Activated T-cell treated with anti-CD3 and anti-CD28 coated beads, Interleukin-2, amount 50 U/mL, for 24 hours (primary cell): ENCODE results near the gene GNG2.

Experiments
- DNase-seq: peaks from one replicate; pipeline ENCODE4 v3.0.0-alpha.2; 2020
- H3K27ac Mint-ChIP-seq: 2 replicates; pipeline ENCODE4 v1.8.0; 2020; ENCODE audit warnings: mild to moderate bottlenecking, mixed read lengths
- H3K27me3 Mint-ChIP-seq: 2 replicates; pipeline ENCODE4 v1.8.0; 2020; ENCODE audit warnings: mixed read lengths
- H3K36me3 Mint-ChIP-seq: 2 replicates; pipeline ENCODE4 v1.8.0; 2020; ENCODE audit warnings: low read depth, mixed read lengths
- H3K4me1 Mint-ChIP-seq: 2 replicates; pipeline ENCODE4 v1.8.0; 2020; ENCODE audit warnings: low read depth, mixed read lengths
- H3K4me3 Mint-ChIP-seq: 2 replicates; pipeline ENCODE4 v1.8.0; 2020; ENCODE audit warnings: mild to moderate bottlenecking, moderate library complexity, mixed read lengths
- H3K9me3 Mint-ChIP-seq: 2 replicates; pipeline ENCODE4 v1.8.0; 2020; ENCODE audit warnings: mixed read lengths

Gene GNG2

GRCh38 chr14:51996148-51996746, 135.8 kb downstream of the GNG2 start:
- H3K9me3 Mint-ChIP-seq = no peaks in the 10 kb centered on the region
- no peak overlapping the region for H3K4me3 Mint-ChIP-seq
- peaks cover 93% of the 10 kb centered on the region for H3K36me3 Mint-ChIP-seq
- DNase-seq = no peak
- no peak overlapping the region for H3K27ac Mint-ChIP-seq
- H3K27me3 Mint-ChIP-seq = no peaks in the 10 kb centered on the region
- peaks cover 57% of the 10 kb centered on the region for H3K4me1 Mint-ChIP-seq

GRCh38 chr14:51998348-51998747, 137.9 kb downstream of the GNG2 start:
- Mint-ChIP-seq H3K4me3 (no peak overlapping the region), H3K9me3 (no peaks in the 10 kb centered on the region), H3K27ac (no peak overlapping the region), H3K4me1 (peaks cover 40% of the 10 kb centered on the region), H3K36me3 (peaks cover 96% of the 10 kb centered on the region), H3K27me3 (no peaks in the 10 kb centered on the region)
- DNase-seq = no peak

GRCh38 chr14:51999084-51999483, 138.7 kb downstream of the GNG2 start:
- H3K36me3 Mint-ChIP-seq = peaks cover 96% of the 10 kb centered on the region
- no peak for DNase-seq
- peaks cover 34% of the 10 kb centered on the region for H3K4me1 Mint-ChIP-seq
- no peaks in the 10 kb centered on the region for H3K27me3 Mint-ChIP-seq
- no peak overlapping the region for H3K4me3 Mint-ChIP-seq
- no peak overlapping the region for H3K27ac Mint-ChIP-seq
- no peaks in the 10 kb centered on the region for H3K9me3 Mint-ChIP-seq

GRCh38 chr14:52000019-52000582, 139.7 kb downstream of the GNG2 start:
- H3K9me3 Mint-ChIP-seq = no peaks in the 10 kb centered on the region
- H3K27ac Mint-ChIP-seq = no peak overlapping the region
- no peak for DNase-seq
- H3K4me3 Mint-ChIP-seq = no peak overlapping the region
- peaks cover 96% of the 10 kb centered on the region for H3K36me3 Mint-ChIP-seq
- peaks cover 27% of the 10 kb centered on the region for H3K4me1 Mint-ChIP-seq
- no peaks in the 10 kb centered on the region for H3K27me3 Mint-ChIP-seq

GRCh38 chr14:52000696-52001095, 140.3 kb downstream of the GNG2 start:
- Mint-ChIP-seq H3K27me3 (no peaks in the 10 kb centered on the region), H3K9me3 (no peaks in the 10 kb centered on the region), H3K36me3 (peaks cover 97% of the 10 kb centered on the region), H3K27ac (no peak overlapping the region), H3K4me3 (no peak overlapping the region), H3K4me1 (peaks cover 25% of the 10 kb centered on the region)
- DNase-seq = no peak

- Mint-ChIP-seq H3K27me3 (no peaks in the 10 kb centered on the region), H3K36me3 (peaks cover 97% of the 10 kb centered on the region), H3K9me3 (no peaks in the 10 kb centered on the region), H3K4me1 (peaks cover 14% of the 10 kb centered on the region), H3K27ac (peak overlapping the region; percentile 3), H3K4me3 (no peak overlapping the region)
- no peak for DNase-seq
Observed at GRCh38 chr14:52002542-52002941, 142.1 kb downstream of the GNG2 start.

- Mint-ChIP-seq H3K4me3 (no peak overlapping the region), H3K27ac (no peak overlapping the region), H3K4me1 (peaks cover 14% of the 10 kb centered on the region), H3K9me3 (no peaks in the 10 kb centered on the region), H3K36me3 (peaks cover 98% of the 10 kb centered on the region), H3K27me3 (no peaks in the 10 kb centered on the region)
- no peak for DNase-seq
Observed at GRCh38 chr14:52003324-52003723, 142.9 kb downstream of the GNG2 start.

- Mint-ChIP-seq H3K4me1 (peaks cover 2% of the 10 kb centered on the region), H3K27ac (peak overlapping the region; percentile 32), H3K9me3 (no peaks in the 10 kb centered on the region), H3K27me3 (no peaks in the 10 kb centered on the region), H3K36me3 (peaks cover 99% of the 10 kb centered on the region), H3K4me3 (no peak overlapping the region)
- DNase-seq = no peak
Observed at GRCh38 chr14:52005625-52006024, 145.2 kb downstream of the GNG2 start.

- Mint-ChIP-seq H3K36me3 (peaks cover 100% of the 10 kb centered on the region), H3K27me3 (no peaks in the 10 kb centered on the region), H3K4me1 (peaks cover 2% of the 10 kb centered on the region), H3K9me3 (no peaks in the 10 kb centered on the region), H3K4me3 (no peak overlapping the region), H3K27ac (peak overlapping the region; percentile 63)
- no peak for DNase-seq
Observed at GRCh38 chr14:52006361-52006760, 145.9 kb downstream of the GNG2 start.

- DNase-seq = no peak
- Mint-ChIP-seq H3K27me3 (no peaks in the 10 kb centered on the region), H3K36me3 (peaks cover 100% of the 10 kb centered on the region), H3K27ac (no peak overlapping the region), H3K4me3 (no peak overlapping the region), H3K9me3 (no peaks in the 10 kb centered on the region), H3K4me1 (peaks cover 2% of the 10 kb centered on the region)
Observed at GRCh38 chr14:52007211-52007610, 146.8 kb downstream of the GNG2 start.

GRCh38 chr14:52007637-52008036, 147.2 kb downstream of the GNG2 start:
- no peak for DNase-seq
- Mint-ChIP-seq H3K27ac (no peak overlapping the region), H3K9me3 (no peaks in the 10 kb centered on the region), H3K4me3 (no peak overlapping the region), H3K4me1 (peaks cover 2% of the 10 kb centered on the region), H3K27me3 (no peaks in the 10 kb centered on the region), H3K36me3 (peaks cover 98% of the 10 kb centered on the region)

- Mint-ChIP-seq H3K36me3 (peaks cover 93% of the 10 kb centered on the region), H3K27ac (no peak overlapping the region), H3K27me3 (no peaks in the 10 kb centered on the region), H3K4me1 (peaks cover 2% of the 10 kb centered on the region), H3K4me3 (no peak overlapping the region), H3K9me3 (no peaks in the 10 kb centered on the region)
- DNase-seq = no peak
Observed at GRCh38 chr14:52008136-52008535, 147.7 kb downstream of the GNG2 start.

GRCh38 chr14:52010173-52010693, 149.8 kb downstream of the GNG2 start:
- Mint-ChIP-seq H3K4me1 (peaks cover 2% of the 10 kb centered on the region), H3K36me3 (peaks cover 72% of the 10 kb centered on the region), H3K9me3 (no peaks in the 10 kb centered on the region), H3K27me3 (no peaks in the 10 kb centered on the region), H3K4me3 (no peak overlapping the region), H3K27ac (peak overlapping the region; percentile 2)
- no peak for DNase-seq

- Mint-ChIP-seq H3K27me3 (peaks cover 3% of the 10 kb centered on the region), H3K4me1 (no peaks in the 10 kb centered on the region), H3K4me3 (no peak overlapping the region), H3K27ac (no peak overlapping the region), H3K36me3 (peaks cover 59% of the 10 kb centered on the region), H3K9me3 (no peaks in the 10 kb centered on the region)
- DNase-seq = no peak
Observed at GRCh38 chr14:52011523-52011922, 151.1 kb downstream of the GNG2 start.

GRCh38 chr14:52012635-52013034, 152.2 kb downstream of the GNG2 start:
- Mint-ChIP-seq H3K27me3 (peaks cover 11% of the 10 kb centered on the region), H3K9me3 (no peaks in the 10 kb centered on the region), H3K27ac (no peak overlapping the region), H3K4me1 (no peaks in the 10 kb centered on the region), H3K36me3 (peaks cover 48% of the 10 kb centered on the region), H3K4me3 (no peak overlapping the region)
- DNase-seq = no peak
